Measurements from ENCODE around the gene UBP1.

GRCh38 chr3:33388374-33389100 is 51.7 kb downstream of the UBP1 start:
- TF ChIP-seq FOXK2 (IDR thresholded peaks at IDR 0.05): no peak
- TF ChIP-seq SP1 (IDR thresholded peaks at IDR 0.05): no peak

Data from HEK293T (cell line).